Keratinocyte (primary cell): ENCODE measurements around the gene ZNF23.

Experiments
- EZH2 ChIP-seq: IDR thresholded peaks from one replicate; pipeline ENCODE4 v1.6.1; 2012; ENCODE audit warnings: inconsistent platforms, mild to moderate bottlenecking, low read length, moderate library complexity
- TF ChIP-seq, protein P1 (sequence below), 3 experiments: IDR thresholded peaks in 1 of 3; conservative IDR thresholded peaks in 1 of 3; optimal IDR thresholded peaks in 1 of 3; 2 replicates in 2 of 3; 3 replicates in 1 of 3; pipeline versions ENCODE3 to v1.5.1; 2011; ENCODE audit warnings: low read length in 3 of 3, mild to moderate bottlenecking in 3 of 3, moderate library complexity in 2 of 3, control low read depth in 1 of 3, inconsistent platforms in 1 of 3; ENCODE audit not compliant: insufficient read depth in 2 of 3; ENCODE audit errors: extremely low read depth in 1 of 3

DNA sequence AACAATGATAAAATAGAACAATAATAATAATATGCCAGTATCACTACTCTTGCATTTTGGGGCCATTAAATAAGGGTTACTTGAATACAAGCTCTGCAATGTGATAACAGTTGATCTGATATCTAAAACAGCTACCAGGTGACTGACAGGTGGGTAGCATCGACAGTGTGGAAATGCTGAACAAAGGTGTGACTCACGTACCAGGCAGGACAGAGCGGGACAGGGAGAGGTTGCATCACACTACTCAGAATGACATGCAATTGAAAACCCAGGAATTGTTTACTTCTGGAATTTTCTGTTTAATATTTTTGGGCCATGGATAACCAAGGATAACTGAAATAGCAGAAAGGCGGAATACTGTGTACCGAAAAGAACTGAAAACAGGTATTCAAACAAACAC, 42.9 kb upstream of the ZNF23 start:
- TF ChIP-seq, protein P1, sequence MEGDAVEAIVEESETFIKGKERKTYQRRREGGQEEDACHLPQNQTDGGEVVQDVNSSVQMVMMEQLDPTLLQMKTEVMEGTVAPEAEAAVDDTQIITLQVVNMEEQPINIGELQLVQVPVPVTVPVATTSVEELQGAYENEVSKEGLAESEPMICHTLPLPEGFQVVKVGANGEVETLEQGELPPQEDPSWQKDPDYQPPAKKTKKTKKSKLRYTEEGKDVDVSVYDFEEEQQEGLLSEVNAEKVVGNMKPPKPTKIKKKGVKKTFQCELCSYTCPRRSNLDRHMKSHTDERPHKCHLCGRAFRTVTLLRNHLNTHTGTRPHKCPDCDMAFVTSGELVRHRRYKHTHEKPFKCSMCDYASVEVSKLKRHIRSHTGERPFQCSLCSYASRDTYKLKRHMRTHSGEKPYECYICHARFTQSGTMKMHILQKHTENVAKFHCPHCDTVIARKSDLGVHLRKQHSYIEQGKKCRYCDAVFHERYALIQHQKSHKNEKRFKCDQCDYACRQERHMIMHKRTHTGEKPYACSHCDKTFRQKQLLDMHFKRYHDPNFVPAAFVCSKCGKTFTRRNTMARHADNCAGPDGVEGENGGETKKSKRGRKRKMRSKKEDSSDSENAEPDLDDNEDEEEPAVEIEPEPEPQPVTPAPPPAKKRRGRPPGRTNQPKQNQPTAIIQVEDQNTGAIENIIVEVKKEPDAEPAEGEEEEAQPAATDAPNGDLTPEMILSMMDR (optimal IDR thresholded peaks at IDR 0.05 in 1 of 3, IDR thresholded peaks at IDR 0.05 in 1 of 3, conservative IDR thresholded peaks at IDR 0.05 in 1 of 3; ENCODE audit: extremely low read depth in 1 of 3, insufficient read depth in 2 of 3, low read length in 3 of 3): no peak
- no peak for TF ChIP-seq EZH2
